ENCODE measurements around the gene MXRA8. TPM values are rescaled to one million over a fixed set of nuclear protein-coding genes. Genes with fewer than 3 reads are reported as not detected.

Gene MXRA8
- total RNA-seq, 1 experiment from 2014 or later: 9.6 TPM

DNA sequence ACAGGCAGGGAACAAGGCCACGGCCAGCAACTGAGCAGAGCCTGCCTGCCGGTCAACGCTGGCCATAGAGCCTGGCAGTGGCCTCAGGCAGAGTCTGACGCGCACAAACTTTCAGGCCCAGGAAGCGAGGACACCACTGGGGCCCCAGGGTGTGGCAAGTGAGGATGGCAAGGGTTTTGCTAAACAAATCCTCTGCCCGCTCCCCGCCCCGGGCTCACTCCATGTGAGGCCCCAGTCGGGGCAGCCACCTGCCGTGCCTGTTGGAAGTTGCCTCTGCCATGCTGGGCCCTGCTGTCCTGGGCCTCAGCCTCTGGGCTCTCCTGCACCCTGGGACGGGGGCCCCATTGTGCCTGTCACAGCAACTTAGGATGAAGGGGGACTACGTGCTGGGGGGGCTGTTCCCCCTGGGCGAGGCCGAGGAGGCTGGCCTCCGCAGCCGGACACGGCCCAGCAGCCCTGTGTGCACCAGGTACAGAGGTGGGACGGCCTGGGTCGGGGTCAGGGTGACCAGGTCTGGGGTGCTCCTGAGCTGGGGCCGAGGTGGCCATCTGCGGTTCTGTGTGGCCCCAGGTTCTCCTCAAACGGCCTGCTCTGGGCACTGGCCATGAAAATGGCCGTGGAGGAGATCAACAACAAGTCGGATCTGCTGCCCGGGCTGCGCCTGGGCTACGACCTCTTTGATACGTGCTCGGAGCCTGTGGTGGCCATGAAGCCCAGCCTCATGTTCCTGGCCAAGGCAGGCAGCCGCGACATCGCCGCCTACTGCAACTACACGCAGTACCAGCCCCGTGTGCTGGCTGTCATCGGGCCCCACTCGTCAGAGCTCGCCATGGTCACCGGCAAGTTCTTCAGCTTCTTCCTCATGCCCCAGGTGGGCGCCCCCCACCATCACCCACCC is 27.0 kb downstream of the MXRA8 start, which contains the start of gene TAS1R3:
TSS of gene TAS1R3 (plus strand) at position 213 of the 898 bp plus-strand sequence. CDS start at position 279, 66 bp downstream.
- Histone ChIP-seq H2BK20ac (ENCODE audit: low read depth, low read length, poor library complexity, severe bottlenecking) (no peak within 1 kb of the TSS), H4K8ac (replicated peaks; ENCODE audit: insufficient read length, low read depth, low read length) (no peak within 1 kb of the TSS), H2BK15ac (ENCODE audit: low read depth, low read length) (no peak within 1 kb of the TSS), H3K4me2 (ENCODE audit: insufficient read depth, insufficient read length, low read length) (no peak within 1 kb of the TSS), H2BK120ac (ENCODE audit: low read depth, low read length, poor library complexity, severe bottlenecking) (no peak within 1 kb of the TSS), H2AFZ (ENCODE audit: low read length) (no peak within 1 kb of the TSS), H4K5ac (ENCODE audit: insufficient read length, low read depth, low read length) (no peak within 1 kb of the TSS), H3K9me3 (ENCODE audit: control insufficient read depth, low read depth, low read length) (no peaks in the 10 kb centered on the region), H3K56ac (ENCODE audit: insufficient read length, low read depth, low read length) (no peak within 1 kb of the TSS), H3K27me3 (ENCODE audit: insufficient read depth, low read length) (no peaks in the 10 kb centered on the region), H2BK5ac (ENCODE audit: insufficient read length, low read length) (no peak within 1 kb of the TSS), H3T11ph (ENCODE audit: low read length) (no peak within 1 kb of the TSS), H4K91ac (ENCODE audit: insufficient read length, low read depth, low read length) (no peak within 1 kb of the TSS), H3K23ac (ENCODE audit: insufficient read length, low read depth, low read length) (no peak within 1 kb of the TSS), H4K20me1 (ENCODE audit: control insufficient read depth, insufficient read depth, insufficient read length) (no peaks in the 10 kb centered on the region), H3K9ac (ENCODE audit: extremely low read depth, insufficient read length, low read length) (no peak within 1 kb of the TSS), H3K27ac (ENCODE audit: insufficient read length, low read depth, low read length) (no peak within 1 kb of the TSS), H3K18ac (ENCODE audit: insufficient read length, low read depth, low read length) (no peak within 1 kb of the TSS), H3K14ac (ENCODE audit: insufficient read depth, low read length) (no peak within 1 kb of the TSS; the same call in 1 of the 2 replicates), H3K4ac (ENCODE audit: low read depth, low read length) (no peak within 1 kb of the TSS), H2AK5ac (ENCODE audit: insufficient read length, low read length) (no peak within 1 kb of the TSS), H3K4me1 (ENCODE audit: insufficient read depth, low read length) (no peaks in the 10 kb centered on the region), H3K79me2 (ENCODE audit: insufficient read depth, low read length) (no peaks in the 10 kb centered on the region), H3K79me1 (ENCODE audit: insufficient read depth, low read depth, low read length, poor library complexity, severe bottlenecking) (no peaks in the 10 kb centered on the region), H3K23me2 (ENCODE audit: insufficient read length, low read depth, low read length, poor library complexity, severe bottlenecking) (no peaks in the 10 kb centered on the region), H2BK12ac (ENCODE audit: insufficient read length, low read depth, low read length) (no peak within 1 kb of the TSS)
- Mint-ChIP-seq H3K9me3 (no peaks in the 10 kb centered on the region), H3K27me3 (ENCODE audit: low read depth) (peaks cover 1% of the 10 kb centered on the region; the same call in 1 of the 2 replicates), H3K4me1 (no peaks in the 10 kb centered on the region), H3K36me3 (ENCODE audit: insufficient read depth in 1 of 3, low read depth in 3 of 3) (peaks cover 0 to 2% (median 2%) of the 10 kb centered on the region in 3 experiments; a peak in 4 of 7 replicates), H3K27ac (no peak within 1 kb of the TSS), H3K4me3 (no peak within 1 kb of the TSS)
- no peak for DNase-seq
- TF ChIP-seq, protein P1, sequence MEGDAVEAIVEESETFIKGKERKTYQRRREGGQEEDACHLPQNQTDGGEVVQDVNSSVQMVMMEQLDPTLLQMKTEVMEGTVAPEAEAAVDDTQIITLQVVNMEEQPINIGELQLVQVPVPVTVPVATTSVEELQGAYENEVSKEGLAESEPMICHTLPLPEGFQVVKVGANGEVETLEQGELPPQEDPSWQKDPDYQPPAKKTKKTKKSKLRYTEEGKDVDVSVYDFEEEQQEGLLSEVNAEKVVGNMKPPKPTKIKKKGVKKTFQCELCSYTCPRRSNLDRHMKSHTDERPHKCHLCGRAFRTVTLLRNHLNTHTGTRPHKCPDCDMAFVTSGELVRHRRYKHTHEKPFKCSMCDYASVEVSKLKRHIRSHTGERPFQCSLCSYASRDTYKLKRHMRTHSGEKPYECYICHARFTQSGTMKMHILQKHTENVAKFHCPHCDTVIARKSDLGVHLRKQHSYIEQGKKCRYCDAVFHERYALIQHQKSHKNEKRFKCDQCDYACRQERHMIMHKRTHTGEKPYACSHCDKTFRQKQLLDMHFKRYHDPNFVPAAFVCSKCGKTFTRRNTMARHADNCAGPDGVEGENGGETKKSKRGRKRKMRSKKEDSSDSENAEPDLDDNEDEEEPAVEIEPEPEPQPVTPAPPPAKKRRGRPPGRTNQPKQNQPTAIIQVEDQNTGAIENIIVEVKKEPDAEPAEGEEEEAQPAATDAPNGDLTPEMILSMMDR (conservative IDR thresholded peaks at IDR 0.05): no peak
- no CpG with 5 or more reads among the region's 41 CpGs for WGBS (ENCODE audit: extremely low coverage, insufficient read length, low lambda C conversion rate)

Measured in H9 (cell line).